Smooth muscle cell (in vitro differentiated cells): ENCODE measurements around the gene FAM177B. TPM values are rescaled to one million over a fixed set of nuclear protein-coding genes. Genes with fewer than 3 reads are reported as not detected.
"Not testable (repeated sequence)": the region's sequence is repeated elsewhere in the genome, so short reads cannot be mapped to it uniquely, and the experiment has no call there.

Experiments
- DNase-seq: peaks from one replicate; lab custom pipeline; 2025; ENCODE audit not compliant: unreplicated experiment; lab: John Stamatoyannopoulos, UW
- H2AFZ ChIP-seq: fragments of 200-600 bp; sonication (generic); 2 replicates; pipeline ENCODE4 v1.6.0; 2016; ENCODE audit warnings: antibody characterized with exemption, low read depth, mild to moderate bottlenecking
- H3F3A ChIP-seq: fragments of 200-600 bp; sonication (generic); 2 replicates; pipeline ENCODE4 v1.6.0; 2017; ENCODE audit warnings: antibody characterized with exemption, low read depth
- H3K27ac ChIP-seq: fragments of 200-600 bp; sonication (generic); 2 replicates; pipeline ENCODE4 v1.5.1; 2016; ENCODE audit warnings: low read depth, mild to moderate bottlenecking
- H3K27me3 ChIP-seq: fragments of 200-600 bp; sonication (generic); 2 replicates; pipeline ENCODE4 v1.6.1; 2016; ENCODE audit warnings: low read depth, mild to moderate bottlenecking
- H3K36me3 ChIP-seq: fragments of 200-600 bp; sonication (generic); 2 replicates; pipeline ENCODE4 v1.5.1; 2016; ENCODE audit warnings: low read depth
- H3K4me1 ChIP-seq: fragments of 200-600 bp; sonication (generic); 2 replicates; pipeline ENCODE4 v1.5.1; 2016; ENCODE audit warnings: low read depth
- H3K4me2 ChIP-seq: fragments of 200-600 bp; sonication (generic); 2 replicates; pipeline ENCODE4 v1.6.0; 2016; ENCODE audit warnings: mild to moderate bottlenecking
- H3K4me3 ChIP-seq: fragments of 200-600 bp; sonication (generic); 2 replicates; pipeline ENCODE4 v1.5.1; 2016; ENCODE audit warnings: mild to moderate bottlenecking
- H3K79me2 ChIP-seq: fragments of 200-600 bp; sonication (generic); 2 replicates; pipeline ENCODE4 v1.6.0; 2016; ENCODE audit warnings: low read depth, mild to moderate bottlenecking
- H3K9ac ChIP-seq: fragments of 200-600 bp; sonication (generic); 2 replicates; pipeline ENCODE4 v1.6.0; 2016; ENCODE audit warnings: low read depth
- H3K9me3 ChIP-seq: fragments of 200-600 bp; sonication (generic); replicated peaks from 2 replicates; pipeline ENCODE4 v1.5.1; 2016; ENCODE audit warnings: low read depth
- H4K20me1 ChIP-seq: fragments of 200-600 bp; sonication (generic); 2 replicates; pipeline ENCODE4 v1.6.0; 2016; ENCODE audit warnings: low read depth
- CTCF ChIP-seq: fragments of 200-600 bp; sonication (generic); IDR thresholded peaks from 2 replicates; pipeline ENCODE4 v1.5.1; 2017; ENCODE audit warnings: borderline replicate concordance, mild to moderate bottlenecking, antibody characterized with exemption; ENCODE audit not compliant: insufficient read depth, poor library complexity, severe bottlenecking
- WGBS: methylation state at CpG from one replicate; pipeline ENCODE4 v1.1.7; 2016; ENCODE audit warnings: low lambda C conversion rate; 5-methylcytosine and 5-hydroxymethylcytosine counted together
- polyA plus RNA-seq: library from polyadenylated mRNA; unstranded; fragments of >200 nt; fragmentation: Nextera tagmentation; extraction: Ambion mirVana; gene quantifications from 2 replicates; pipeline ENCODE4 v1.2.1, GENCODE V29; 2016
- total RNA-seq: library from RNA; depleted of rRNA; stranded (reverse); fragments of >200 nt; gene quantifications from 2 replicates; pipeline ENCODE4 v1.2.3, GENCODE V29; 2014

The FAM177B gene
- total and polyA plus RNA-seq, 2 experiments from 2014 or later, result not detected

DNA sequence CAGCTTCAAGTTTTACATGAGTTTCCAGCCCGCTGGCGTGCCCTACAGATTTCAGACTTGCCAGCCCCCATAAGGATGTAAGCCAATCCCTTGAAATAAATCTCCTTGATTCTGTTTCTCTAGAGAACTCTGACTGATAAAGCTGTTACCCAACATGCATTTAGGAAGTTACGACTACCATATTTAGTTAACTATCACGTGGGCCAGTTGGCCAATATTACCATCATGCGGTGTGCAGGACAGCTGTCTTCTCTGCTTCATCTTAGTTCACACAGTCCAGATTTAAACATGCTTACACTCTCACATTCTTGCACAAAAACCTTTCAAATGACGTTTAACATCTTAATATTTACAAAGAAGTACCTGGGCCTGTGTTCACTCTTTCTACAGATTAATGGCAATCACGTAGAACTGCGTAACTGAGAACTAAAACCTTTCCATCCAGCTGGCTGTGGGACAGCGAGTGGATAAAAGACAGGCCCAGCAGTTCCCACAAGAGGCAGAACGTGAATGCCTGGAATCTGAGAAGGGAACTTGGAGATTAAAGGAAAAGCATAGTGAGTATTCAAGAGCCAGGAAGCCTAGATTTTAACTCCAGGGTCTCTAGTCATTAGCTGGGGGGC, 20.8 kb downstream of the FAM177B start:
- no peaks in the 10 kb centered on the region for H3K79me2 ChIP-seq
- H3K4me1 ChIP-seq, result peaks cover 4% of the 10 kb centered on the region
- no peak overlapping the region for H3K9ac ChIP-seq
- H3K27ac ChIP-seq, result no peak overlapping the region
- no peaks in the 10 kb centered on the region for H3K9me3 ChIP-seq
- H3K36me3 ChIP-seq, result no peaks in the 10 kb centered on the region
- no peak for DNase-seq
- H3F3A ChIP-seq, result no peaks in the 10 kb centered on the region
- no peaks in the 10 kb centered on the region for H4K20me1 ChIP-seq
- H3K4me2 ChIP-seq, result no peak overlapping the region
- WGBS, result 54% methylated on average over 10 of the region's 10 CpGs
- H2AFZ ChIP-seq, result peak overlapping the region; percentile 52
- H3K4me3 ChIP-seq, result no peak overlapping the region
- no peaks in the 10 kb centered on the region for H3K27me3 ChIP-seq
- no peak for TF ChIP-seq CTCF

DNA sequence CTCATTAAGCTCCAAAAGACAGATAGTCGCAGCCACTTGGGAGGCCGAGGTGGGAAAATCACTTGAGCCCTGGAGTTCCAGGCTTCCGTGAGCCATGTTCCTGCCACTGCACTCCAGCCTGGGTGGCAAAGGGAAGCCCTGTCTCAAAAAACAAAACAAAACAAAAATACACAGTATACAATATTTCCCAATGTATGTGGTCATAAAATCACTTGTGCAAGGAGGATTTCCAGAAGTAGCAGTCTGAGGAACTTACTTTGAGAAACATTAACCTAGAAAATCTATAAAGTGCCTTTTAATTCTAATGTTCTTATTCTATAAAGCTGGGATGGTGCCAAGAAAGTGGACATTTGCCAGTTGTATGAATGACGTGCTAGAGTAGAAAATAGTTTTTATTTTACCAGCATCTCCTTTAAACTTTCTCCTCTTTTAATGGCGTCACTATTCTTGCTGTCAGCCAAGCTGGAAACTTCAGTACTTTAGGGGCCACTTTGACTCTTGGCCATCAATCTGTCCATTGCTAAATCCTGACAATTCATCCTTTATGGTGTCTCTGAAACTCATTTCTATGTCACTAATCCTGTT, 22.5 kb downstream of the FAM177B start:
- H3K4me3 ChIP-seq, result no peak overlapping the region
- H3K9ac ChIP-seq, result no peak overlapping the region
- H3K27ac ChIP-seq, result no peak overlapping the region
- H2AFZ ChIP-seq, result no peak overlapping the region
- H3K9me3 ChIP-seq, result no peaks in the 10 kb centered on the region
- H4K20me1 ChIP-seq, result no peaks in the 10 kb centered on the region
- no peaks in the 10 kb centered on the region for H3K79me2 ChIP-seq
- no peak for DNase-seq
- no peaks in the 10 kb centered on the region for H3K36me3 ChIP-seq
- H3F3A ChIP-seq, result no peaks in the 10 kb centered on the region
- peaks cover 4% of the 10 kb centered on the region for H3K4me1 ChIP-seq
- TF ChIP-seq CTCF, result no peak
- H3K27me3 ChIP-seq, result no peaks in the 10 kb centered on the region
- no peak overlapping the region for H3K4me2 ChIP-seq
- WGBS, result 93% methylated on average over 5 of the region's 5 CpGs

DNA sequence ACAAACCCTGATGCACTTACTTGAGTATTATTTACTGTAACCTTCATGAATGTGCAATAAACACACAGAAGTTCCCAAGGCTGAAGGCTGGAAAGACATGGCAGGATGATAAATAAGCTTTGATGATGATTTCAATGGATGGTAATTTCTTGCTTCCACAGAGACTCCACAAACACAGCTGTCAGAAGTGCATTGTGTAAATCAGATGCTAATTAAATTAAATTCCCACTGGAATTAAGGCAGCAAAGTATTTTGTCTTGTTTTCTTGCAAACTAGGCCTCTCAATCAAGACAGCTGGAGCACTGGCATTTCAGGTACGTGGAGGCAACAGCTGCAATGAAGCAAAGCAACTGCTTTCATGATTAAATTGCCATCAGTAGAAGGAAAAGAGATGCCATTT, 24.1 kb downstream of the FAM177B start:
- no peaks in the 10 kb centered on the region for H3K9me3 ChIP-seq
- H3F3A ChIP-seq, result no peaks in the 10 kb centered on the region
- no peaks in the 10 kb centered on the region for H3K79me2 ChIP-seq
- 79% methylated on average over 1 of the region's 1 CpG for WGBS
- H3K4me2 ChIP-seq, result no peak overlapping the region
- DNase-seq, result no peak
- H3K36me3 ChIP-seq, result no peaks in the 10 kb centered on the region
- no peak overlapping the region for H3K4me3 ChIP-seq
- H3K9ac ChIP-seq, result no peak overlapping the region
- no peaks in the 10 kb centered on the region for H4K20me1 ChIP-seq
- H3K27me3 ChIP-seq, result no peaks in the 10 kb centered on the region
- H2AFZ ChIP-seq, result no peak overlapping the region
- H3K4me1 ChIP-seq, result peaks cover 4% of the 10 kb centered on the region
- no peak overlapping the region for H3K27ac ChIP-seq
- no peak for TF ChIP-seq CTCF

DNA sequence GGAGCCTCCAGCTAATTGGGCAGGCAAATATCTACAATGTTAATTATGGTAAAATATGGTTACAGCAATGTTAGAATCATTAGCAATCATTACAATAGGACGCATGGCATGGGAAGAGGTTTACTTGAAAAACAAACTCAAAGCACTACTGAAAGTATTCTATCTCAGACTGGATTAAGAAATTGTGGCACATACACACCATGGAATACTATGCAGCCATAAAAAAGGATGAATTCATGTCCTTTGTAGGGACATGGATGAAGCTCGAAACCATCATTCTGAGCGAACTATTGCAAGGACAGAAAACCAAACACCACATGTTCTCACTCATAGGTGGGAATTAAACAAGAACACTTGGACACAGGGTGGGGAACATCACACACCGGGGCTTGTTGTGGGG, 25.2 kb downstream of the FAM177B start:
- H3K79me2 ChIP-seq, H3K9ac ChIP-seq, H3K4me1 ChIP-seq, H4K20me1 ChIP-seq, H3K9me3 ChIP-seq, H3F3A ChIP-seq, H3K4me2 ChIP-seq, H3K27ac ChIP-seq, H3K27me3 ChIP-seq, DNase-seq, H2AFZ ChIP-seq, H3K4me3 ChIP-seq, H3K36me3 ChIP-seq: not testable (repeated sequence)
- WGBS, result 97% methylated on average over 4 of the region's 4 CpGs
